CD14-positive monocyte (primary cell): ENCODE results near the gene P2RX3. TPM values are rescaled to one million over a fixed set of nuclear protein-coding genes. Genes with fewer than 3 reads are reported as not detected.
A peak's percentile ranks its signal among the peaks of the same experiment; 100 is the strongest.

Source experiments
- DNase-seq, 3 donors: peaks; one replicate each; pipeline ENCODE4 v3.0.0-alpha.2; 2011 to 2022
- H2AFZ ChIP-seq: 2 replicates; pipeline ENCODE4 v1.6.0; 2012; ENCODE audit warnings: mild to moderate bottlenecking, low read depth, low read length, inconsistent platforms; ENCODE audit not compliant: insufficient read depth, poor library complexity, severe bottlenecking
- H3K27ac ChIP-seq, 2 donors: 1 replicate in 1 of 2; 2 replicates in 1 of 2; pipeline ENCODE4 v1.5.1; 2012 to 2013; ENCODE audit warnings: low read length in 2 of 2, control low read depth in 1 of 2, inconsistent platforms in 1 of 2, low read depth in 1 of 2, mild to moderate bottlenecking in 1 of 2
- H3K27me3 ChIP-seq, 2 donors: one replicate each; pipeline versions ENCODE4 v1.6.0 to v1.6.1; 2011 to 2013; ENCODE audit warnings: low read length in 2 of 2; ENCODE audit not compliant: control insufficient read depth in 2 of 2, insufficient read depth in 2 of 2
- H3K36me3 ChIP-seq, 2 donors: replicated peaks in 1 of 2; 1 replicate in 1 of 2; 2 replicates in 1 of 2; pipeline versions ENCODE4 v1.5.1 to v1.6.1; 2012 to 2013; ENCODE audit warnings: low read length in 2 of 2, control low read depth in 1 of 2, inconsistent platforms in 1 of 2, mild to moderate bottlenecking in 1 of 2; ENCODE audit not compliant: insufficient read depth in 2 of 2, control insufficient read depth in 1 of 2
- H3K4me1 ChIP-seq, 2 donors: 1 replicate in 1 of 2; 2 replicates in 1 of 2; pipeline versions ENCODE4 v1.5.1 to v1.6.1; 2012 to 2013; ENCODE audit warnings: low read length in 2 of 2, control low read depth in 1 of 2, inconsistent platforms in 1 of 2, mild to moderate bottlenecking in 1 of 2, moderate library complexity in 1 of 2; ENCODE audit not compliant: insufficient read depth in 2 of 2, control insufficient read depth in 1 of 2
- H3K4me2 ChIP-seq: replicated peaks from 2 replicates; pipeline ENCODE3; 2012; ENCODE audit warnings: low read length, moderate library complexity, mild to moderate bottlenecking; ENCODE audit not compliant: poor library complexity, severe bottlenecking; ENCODE audit errors: extremely low read depth
- H3K4me3 ChIP-seq, 3 experiments: fragments of 200-600 bp in 1 of 3; sonication (generic) in 1 of 3; replicated peaks in 1 of 3; 1 replicate in 2 of 3; 2 replicates in 1 of 3; pipeline ENCODE4 v1.5.1; 2011 to 2013; ENCODE audit warnings: low read length in 3 of 3, mild to moderate bottlenecking in 3 of 3, control low read depth in 2 of 3, low read depth in 2 of 3, inconsistent platforms in 1 of 3, moderate library complexity in 1 of 3
- H3K79me2 ChIP-seq: 2 replicates; pipeline ENCODE4 v1.6.0; 2012; ENCODE audit warnings: mild to moderate bottlenecking, control low read depth, inconsistent platforms, low read length, moderate library complexity; ENCODE audit not compliant: insufficient read depth
- H3K9ac ChIP-seq: 2 replicates; pipeline ENCODE4 v1.6.0; 2017; ENCODE audit warnings: low read length, mild to moderate bottlenecking; ENCODE audit not compliant: insufficient read depth, poor library complexity, severe bottlenecking
- H3K9me3 ChIP-seq, 2 donors: replicated peaks in 1 of 2; 1 replicate in 1 of 2; 2 replicates in 1 of 2; pipeline versions ENCODE4 v1.5.1 to v1.6.1; 2012 to 2013; ENCODE audit warnings: low read length in 2 of 2, control low read depth in 1 of 2; ENCODE audit not compliant: control insufficient read depth in 1 of 2, insufficient read depth in 1 of 2
- H4K20me1 ChIP-seq: 2 replicates; pipeline ENCODE4 v1.6.0; 2012; ENCODE audit warnings: mild to moderate bottlenecking, low read length, control low read depth, moderate library complexity; ENCODE audit not compliant: insufficient read depth
- H3K27ac Mint-ChIP-seq, 7 donors: one replicate each; pipeline ENCODE4 v1.8.0; 2020; ENCODE audit warnings: mild to moderate bottlenecking in 7 of 7, mixed read lengths in 7 of 7, moderate library complexity in 6 of 7, inconsistent platforms in 2 of 7
- H3K27me3 Mint-ChIP-seq, 3 donors: one replicate each; pipeline ENCODE4 v1.8.0; 2021 to 2022; ENCODE audit warnings: low read depth in 3 of 3, mild to moderate bottlenecking in 3 of 3, mixed read lengths in 3 of 3, moderate library complexity in 3 of 3, inconsistent platforms in 1 of 3
- H3K36me3 Mint-ChIP-seq, 2 donors: one replicate each; pipeline ENCODE4 v1.8.0; 2020; ENCODE audit warnings: mixed read lengths in 2 of 2, inconsistent platforms in 1 of 2, mild to moderate bottlenecking in 1 of 2
- H3K4me1 Mint-ChIP-seq: one replicate; pipeline ENCODE4 v1.8.0; 2020; ENCODE audit warnings: mild to moderate bottlenecking, mixed read lengths
- H3K4me3 Mint-ChIP-seq, 2 donors: one replicate each; pipeline ENCODE4 v1.8.0; 2020; ENCODE audit warnings: mild to moderate bottlenecking in 2 of 2, mixed read lengths in 2 of 2, moderate library complexity in 1 of 2
- H3K9me3 Mint-ChIP-seq, 7 donors: one replicate each; pipeline ENCODE4 v1.8.0; 2020 to 2022; ENCODE audit warnings: mixed read lengths in 7 of 7, mild to moderate bottlenecking in 6 of 7, moderate library complexity in 6 of 7, inconsistent platforms in 2 of 7
- WGBS: methylation state at CpG from one replicate; pipeline ENCODE4 v1.1.5; 2013; ENCODE audit warnings: missing lambda C conversion rate; ENCODE audit not compliant: insufficient coverage; 5-methylcytosine and 5-hydroxymethylcytosine counted together
- intact Hi-C, 2 donors: fragments of 100-400 bp; cut with micrococcal nuclease; formaldehyde crosslinking; loops; one replicate each; pipeline versions ENCODE4 v1.15.0 to v1.15.1; 2023
- polyA plus RNA-seq, 3 donors: library from polyadenylated mRNA; depleted of rRNA in 1 of 3; unstranded in 2 of 3; stranded (reverse) in 1 of 3; fragments of 300-500 nt in 2 of 3; fragments of >200 nt in 1 of 3; fragmentation: Illumina TruSeq in 2 of 3; gene quantifications; 1 replicate in 2 of 3; 2 replicates in 1 of 3; pipeline ENCODE4 v1.2.3, GENCODE V29; 2012 to 2021
- TF ChIP-seq, protein P1 (sequence below): fragments of 200-600 bp; IDR thresholded peaks from one replicate; pipeline ENCODE4 v1.8.0; 2022; ENCODE audit warnings: antibody characterized with exemption, mild to moderate bottlenecking

The P2RX3 gene
- polyA plus RNA-seq, 3 donors, result not detected

DNA sequence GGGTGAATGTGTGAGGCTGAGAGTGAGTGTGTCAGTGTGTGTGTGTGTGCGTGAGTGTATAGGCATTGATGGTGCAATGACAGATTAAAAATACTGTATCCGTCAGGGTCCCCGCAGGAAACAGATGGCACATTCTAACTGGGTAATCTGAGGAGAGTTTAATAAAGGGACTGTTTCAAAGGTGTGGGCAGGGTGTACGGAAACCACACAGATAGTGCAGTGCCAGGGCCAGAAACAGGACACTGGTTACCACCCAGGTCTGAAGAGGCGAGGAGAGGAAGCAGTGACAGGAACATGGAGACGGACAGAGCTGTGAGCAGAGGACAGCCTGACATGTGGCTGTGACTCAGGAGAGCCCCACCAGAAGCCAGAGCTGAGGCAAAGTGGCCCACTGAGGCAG is 16.5 kb downstream of the P2RX3 start:
- H2AFZ ChIP-seq, result peak overlapping the region; percentile 37
- H3K4me2 ChIP-seq, result no peak overlapping the region
- H3K9ac ChIP-seq, result no peak overlapping the region
- no peaks in the 10 kb centered on the region for H3K36me3 ChIP-seq
- peaks cover 0 to 3% (median 2%) of the 10 kb centered on the region in 3 donors for H3K27me3 Mint-ChIP-seq
- 3% methylated on average over 6 of the region's 6 CpGs for WGBS
- no peak overlapping the region for H3K4me3 ChIP-seq
- DNase-seq, result peak; percentile 12 to 57 (median 14)
- peaks cover 29% of the 10 kb centered on the region for H3K4me1 Mint-ChIP-seq
- no peaks in the 10 kb centered on the region for H3K27me3 ChIP-seq
- peak overlapping the region in 1 of 2 donors; percentile 7 for H3K27ac ChIP-seq
- peak overlapping the region in 2 of 7 donors; percentile 24 to 75 for H3K27ac Mint-ChIP-seq
- intact Hi-C loops, result loop anchor here in 1 of 2 donors (10.0 kb wide), 1 partner anchor 290 kb away; the partner anchor contains the start of gene YPEL4
- H4K20me1 ChIP-seq, result no peaks in the 10 kb centered on the region
- H3K9me3 Mint-ChIP-seq, result peaks cover 0 to 9% (median 5%) of the 10 kb centered on the region in 7 donors
- no peaks in the 10 kb centered on the region for H3K9me3 ChIP-seq
- TF ChIP-seq, protein P1, sequence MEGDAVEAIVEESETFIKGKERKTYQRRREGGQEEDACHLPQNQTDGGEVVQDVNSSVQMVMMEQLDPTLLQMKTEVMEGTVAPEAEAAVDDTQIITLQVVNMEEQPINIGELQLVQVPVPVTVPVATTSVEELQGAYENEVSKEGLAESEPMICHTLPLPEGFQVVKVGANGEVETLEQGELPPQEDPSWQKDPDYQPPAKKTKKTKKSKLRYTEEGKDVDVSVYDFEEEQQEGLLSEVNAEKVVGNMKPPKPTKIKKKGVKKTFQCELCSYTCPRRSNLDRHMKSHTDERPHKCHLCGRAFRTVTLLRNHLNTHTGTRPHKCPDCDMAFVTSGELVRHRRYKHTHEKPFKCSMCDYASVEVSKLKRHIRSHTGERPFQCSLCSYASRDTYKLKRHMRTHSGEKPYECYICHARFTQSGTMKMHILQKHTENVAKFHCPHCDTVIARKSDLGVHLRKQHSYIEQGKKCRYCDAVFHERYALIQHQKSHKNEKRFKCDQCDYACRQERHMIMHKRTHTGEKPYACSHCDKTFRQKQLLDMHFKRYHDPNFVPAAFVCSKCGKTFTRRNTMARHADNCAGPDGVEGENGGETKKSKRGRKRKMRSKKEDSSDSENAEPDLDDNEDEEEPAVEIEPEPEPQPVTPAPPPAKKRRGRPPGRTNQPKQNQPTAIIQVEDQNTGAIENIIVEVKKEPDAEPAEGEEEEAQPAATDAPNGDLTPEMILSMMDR, result no peak
- H3K4me1 ChIP-seq, result peaks cover 26 to 29% of the 10 kb centered on the region in 2 donors
- no peaks in the 10 kb centered on the region for H3K36me3 Mint-ChIP-seq
- H3K79me2 ChIP-seq, result no peaks in the 10 kb centered on the region
- H3K4me3 Mint-ChIP-seq, result peak overlapping the region in 1 of 2 donors; percentile 62

GRCh38 chr11:57356268-57356667 is 18.1 kb downstream of the P2RX3 start:
- Histone ChIP-seq H3K79me2 (no peaks in the 10 kb centered on the region), H3K4me1 (peaks cover 26 to 29% of the 10 kb centered on the region in 2 donors), H3K9me3 (no peaks in the 10 kb centered on the region), H3K4me2 (peak overlapping the region; percentile 52), H3K27me3 (no peaks in the 10 kb centered on the region), H4K20me1 (no peaks in the 10 kb centered on the region), H3K4me3 (peak overlapping the region in 1 of 3 experiments; percentile 19), H3K36me3 (no peaks in the 10 kb centered on the region), H2AFZ (peak overlapping the region; percentile 69), H3K27ac (peak overlapping the region in 1 of 2 donors; percentile 33), H3K9ac (peak overlapping the region; percentile 0)
- H3K36me3 Mint-ChIP-seq, result no peaks in the 10 kb centered on the region
- WGBS, result 7% methylated on average over 9 of the region's 9 CpGs
- TF ChIP-seq, protein P1, result no peak
- H3K27ac Mint-ChIP-seq, result peak overlapping the region in 6 of 7 donors; percentile 6 to 86 (median 49)
- intact Hi-C loops, result loop anchor here in 1 of 2 donors (10.0 kb wide), 1 partner anchor 289 kb away; the partner anchor contains the start of gene YPEL4
- H3K4me3 Mint-ChIP-seq, result peak overlapping the region in 1 of 2 donors; percentile 70
- peaks cover 25% of the 10 kb centered on the region for H3K4me1 Mint-ChIP-seq
- peaks cover 0 to 4% (median 2%) of the 10 kb centered on the region in 7 donors for H3K9me3 Mint-ChIP-seq
- peak in 1 of 3 donors; percentile 33 for DNase-seq
- H3K27me3 Mint-ChIP-seq, result peaks cover 0 to 3% (median 2%) of the 10 kb centered on the region in 3 donors
